Endothelial cell (in vitro differentiated cells): ENCODE measurements around the gene RAMP1. TPM values are rescaled to one million over a fixed set of nuclear protein-coding genes. Genes with fewer than 3 reads are reported as not detected.

ENCODE experiments used
- DNase-seq: peaks from one replicate; pipeline ENCODE4 v3.0.0; 2021; ENCODE audit warnings: low spot score
- H3K27ac Mint-ChIP-seq: one replicate; pipeline ENCODE4 v1.8.0; 2021; ENCODE audit warnings: mixed read lengths, inconsistent platforms; ENCODE audit not compliant: unreplicated experiment
- H3K27me3 Mint-ChIP-seq: one replicate; pipeline ENCODE4 v1.8.0; 2021; ENCODE audit warnings: mild to moderate bottlenecking, moderate library complexity, mixed read lengths, inconsistent platforms; ENCODE audit not compliant: unreplicated experiment
- H3K36me3 Mint-ChIP-seq: one replicate; pipeline ENCODE4 v1.8.0; 2021; ENCODE audit warnings: mild to moderate bottlenecking, low read depth, mixed read lengths, inconsistent platforms; ENCODE audit not compliant: unreplicated experiment
- H3K4me1 Mint-ChIP-seq: one replicate; pipeline ENCODE4 v1.8.0; 2021; ENCODE audit warnings: mild to moderate bottlenecking, mixed read lengths, inconsistent platforms; ENCODE audit not compliant: unreplicated experiment
- H3K4me3 Mint-ChIP-seq: one replicate; pipeline ENCODE4 v1.8.0; 2021; ENCODE audit warnings: mild to moderate bottlenecking, mixed read lengths, inconsistent platforms; ENCODE audit not compliant: unreplicated experiment
- H3K9me3 Mint-ChIP-seq: one replicate; pipeline ENCODE4 v1.8.0; 2021; ENCODE audit warnings: mixed read lengths, inconsistent platforms; ENCODE audit not compliant: unreplicated experiment
- CTCF ChIP-seq: fragments of 200-600 bp; sonication (generic); IDR thresholded peaks from one replicate; pipeline ENCODE4 v1.5.0; 2021; ENCODE audit warnings: antibody characterized with exemption; ENCODE audit not compliant: unreplicated experiment
- total RNA-seq: library from RNA; stranded (reverse); fragmentation: NEBNext Ultra II Directional; extraction: Animal tissue kit (Norgen Biotek cat#: 25700); gene quantifications from one replicate; pipeline ENCODE4 v1.2.1, GENCODE V29; 2021; ENCODE audit not compliant: unreplicated experiment

RAMP1 gene
- total RNA-seq, 1 donor from 2014 or later, result 2.2 TPM

- Mint-ChIP-seq H3K4me3 (no peak overlapping the region), H3K4me1 (no peaks in the 10 kb centered on the region), H3K9me3 (no peaks in the 10 kb centered on the region), H3K27ac (no peak overlapping the region), H3K36me3 (peaks cover 4% of the 10 kb centered on the region), H3K27me3 (peaks cover 8% of the 10 kb centered on the region)
- TF ChIP-seq CTCF, result no peak
- no peak for DNase-seq
Observed at GRCh38 chr2:237956402-237956736, 96.9 kb downstream of the RAMP1 start.

- DNase-seq, result no peak
- no peaks in the 10 kb centered on the region for H3K9me3 Mint-ChIP-seq
- no peak for TF ChIP-seq CTCF
- H3K4me1 Mint-ChIP-seq, result peaks cover 2% of the 10 kb centered on the region
- H3K27me3 Mint-ChIP-seq, result peaks cover 11% of the 10 kb centered on the region
- H3K36me3 Mint-ChIP-seq, result peaks cover 14% of the 10 kb centered on the region
- H3K27ac Mint-ChIP-seq, result no peak overlapping the region
- no peak overlapping the region for H3K4me3 Mint-ChIP-seq
Observed at GRCh38 chr2:237961637-237962036, 102.2 kb downstream of the RAMP1 start.

Other genes with a start within 250 kb of the RAMP1 start
- 105 TPM for gene LRRFIP1, start 232.0 kb upstream of the RAMP1 start, total RNA-seq
- 0.44 TPM for gene RBM44, start 60.8 kb upstream of the RAMP1 start, total RNA-seq
- 107 TPM for gene UBE2F, start 107.4 kb downstream of the RAMP1 start, total RNA-seq
- 17.7 TPM for gene SCLY, start 201.4 kb downstream of the RAMP1 start, total RNA-seq
- gene ESPNL, start 240.7 kb downstream of the RAMP1 start, total RNA-seq, result 0.82 TPM